Left hindlimb (tissue), 1 donor: ENCODE measurements around the gene WNT6.

Source experiments
- DNase-seq: peaks from one replicate; pipeline ENCODE4 v3.0.0-alpha.2; 2018

WNT6 gene

DNA sequence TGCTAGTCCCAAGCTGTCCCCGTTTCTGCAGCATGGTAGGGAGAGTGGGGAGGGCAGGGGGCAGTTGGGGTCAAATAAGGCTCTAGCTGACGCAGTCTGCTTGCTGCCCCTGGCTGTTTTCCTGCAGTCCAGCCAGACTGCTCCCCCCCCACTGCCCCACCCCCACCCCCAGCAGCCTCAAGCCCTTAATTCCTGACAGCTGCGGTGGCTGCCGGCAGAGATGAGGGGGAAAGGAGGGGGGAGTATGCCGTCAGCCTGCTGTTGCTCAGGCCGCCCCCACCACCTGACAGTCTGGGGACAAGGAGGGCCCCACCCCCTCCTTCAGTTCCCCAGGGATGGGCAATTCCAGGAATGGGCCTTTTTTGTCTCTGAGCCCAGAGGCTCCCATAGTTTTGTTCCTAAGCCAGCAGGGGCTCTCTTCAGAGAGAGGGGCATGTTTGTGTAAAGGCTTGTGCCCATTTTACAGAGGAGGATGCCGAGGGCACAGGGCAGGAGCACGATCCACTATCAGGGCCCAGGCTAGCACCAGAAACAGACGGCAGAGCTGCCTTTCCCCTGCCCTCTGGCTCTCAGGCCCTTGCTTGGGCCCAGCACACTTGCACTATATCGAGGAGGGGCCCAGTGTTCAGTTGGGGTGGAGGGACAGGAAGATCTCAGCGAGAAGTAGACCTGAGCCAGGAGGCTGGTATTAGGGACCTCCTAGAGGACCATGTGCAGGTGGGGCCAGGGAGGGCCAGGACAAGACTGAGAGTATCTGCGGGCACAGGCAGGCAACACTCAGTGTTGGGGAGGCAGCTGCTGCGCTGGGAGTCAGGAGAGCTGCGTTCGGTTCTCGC lies 19.5 kb downstream of the WNT6 start:
- DNase-seq, result peak; percentile 54

DNA sequence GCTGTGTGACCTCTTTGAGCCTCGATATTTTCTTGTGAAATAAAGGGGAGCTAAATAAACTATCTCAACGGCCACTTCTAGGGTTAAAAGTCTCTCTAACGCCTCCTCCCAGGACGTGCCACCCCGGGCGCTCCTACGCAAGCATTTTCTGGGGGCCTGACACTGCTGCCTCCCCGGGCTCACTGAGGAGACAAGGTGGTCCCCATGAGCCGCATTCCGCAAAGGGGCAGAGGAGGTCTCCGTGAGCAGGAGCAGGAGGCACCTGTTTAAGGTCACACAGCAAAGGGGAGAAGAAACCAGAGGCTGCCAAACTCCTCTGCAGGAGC lies 20.1 kb downstream of the WNT6 start:
- DNase-seq, result peak; percentile 14

GRCh38 chr2:218880102-218880858 lies 20.7 kb downstream of the WNT6 start, which contains the start of gene WNT10A:
TSS of gene WNT10A (plus strand) at chr2:218880852. CDS start at chr2:218880996, 144 bp downstream.
- DNase-seq, result no peak

- no peak for DNase-seq
Observed at GRCh38 chr2:218880859-218881594, 21.4 kb downstream of the WNT6 start.

GRCh38 chr2:218881744-218882460 lies 22.3 kb downstream of the WNT6 start:
- no peak for DNase-seq

DNA sequence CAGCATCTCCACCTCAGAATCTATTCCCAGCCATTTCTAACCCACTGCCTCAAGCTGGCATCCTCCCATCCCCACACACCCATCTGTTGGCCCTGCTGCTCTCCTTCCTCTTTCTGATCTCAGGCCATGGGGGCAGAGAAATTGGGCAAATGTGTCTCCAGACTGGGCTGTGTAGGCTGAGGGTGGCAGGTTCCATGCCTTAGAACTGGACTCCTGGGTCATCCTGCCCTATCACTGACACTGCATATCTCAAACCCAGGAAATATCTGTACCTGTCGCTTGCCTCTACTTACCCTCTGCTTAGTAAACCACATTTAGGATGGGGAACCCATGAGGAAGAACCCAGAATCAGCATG lies 22.8 kb downstream of the WNT6 start:
- no peak for DNase-seq

DNA sequence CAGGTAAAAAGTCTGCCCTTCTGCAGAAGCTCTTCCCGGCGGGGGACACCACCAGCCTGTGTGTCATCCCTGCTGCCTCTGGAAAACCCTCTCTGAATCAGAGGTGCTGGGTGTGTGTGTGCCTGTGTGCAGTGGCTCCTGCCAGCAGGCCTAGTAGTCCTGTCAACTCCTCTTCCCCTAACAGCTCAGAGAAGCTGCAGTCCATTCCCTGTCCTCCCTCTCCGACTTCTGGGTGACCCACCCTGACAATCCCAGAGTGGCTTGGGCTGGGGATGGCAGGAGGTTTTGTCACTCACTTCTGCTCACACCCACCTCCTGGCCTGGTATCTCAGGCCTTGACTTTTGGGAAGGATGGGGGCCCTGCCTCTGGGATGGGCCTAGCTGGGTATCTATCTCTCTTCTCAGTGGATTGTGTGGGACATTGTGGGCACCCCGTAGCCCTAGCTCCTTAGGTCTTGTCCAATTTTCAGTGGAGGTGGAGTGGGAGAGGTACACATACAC lies 23.3 kb downstream of the WNT6 start:
- no peak for DNase-seq

- DNase-seq, result no peak
Observed at GRCh38 chr2:218883491-218884490, 24.2 kb downstream of the WNT6 start.

- no peak for DNase-seq
Observed at GRCh38 chr2:218884519-218884918, 24.9 kb downstream of the WNT6 start.

DNA sequence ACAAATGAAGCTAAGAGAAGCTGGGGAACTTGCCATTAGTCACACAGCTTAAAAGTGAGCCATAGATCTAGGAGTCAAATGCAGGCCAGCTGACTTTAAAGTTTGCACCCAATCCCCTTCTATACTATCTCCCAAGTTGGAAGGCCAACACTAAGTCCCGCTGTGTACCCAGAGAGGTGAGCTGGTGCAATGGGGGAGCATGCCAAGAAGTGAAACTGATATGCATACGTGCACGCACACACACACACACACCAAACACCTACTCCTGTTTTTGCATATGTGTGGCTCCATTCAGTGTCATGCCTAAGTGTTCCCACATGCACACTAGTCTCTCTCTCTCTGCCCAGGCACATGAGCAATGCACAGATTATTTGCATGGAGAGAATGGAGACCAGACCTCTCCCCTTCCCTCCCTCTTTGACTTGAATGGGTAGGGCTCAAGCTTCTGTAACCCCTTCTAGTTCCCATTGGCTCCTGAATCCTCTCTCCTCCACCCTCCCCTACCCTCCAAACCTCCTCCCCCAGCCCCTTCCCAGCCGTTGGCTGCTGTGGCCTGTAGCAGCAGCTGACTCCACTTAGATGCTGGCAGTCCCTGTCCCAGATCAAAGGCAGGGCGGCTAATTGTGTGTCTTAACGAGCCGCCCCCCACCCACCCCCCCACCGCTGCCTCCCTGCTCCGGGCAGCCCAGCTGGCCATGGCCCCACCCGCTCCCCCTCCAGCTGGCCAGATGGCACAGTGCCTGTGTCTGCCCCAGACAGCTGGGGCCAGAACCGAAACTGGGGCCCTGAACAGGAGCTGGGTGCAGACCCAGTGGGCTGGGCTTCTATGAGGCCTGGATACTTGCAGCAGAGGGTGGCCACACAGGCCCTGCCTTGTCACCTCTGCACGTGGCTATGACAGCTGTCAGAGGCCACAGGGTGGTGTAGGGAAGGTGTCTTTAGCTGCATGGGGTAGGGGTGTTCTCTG lies 26.7 kb downstream of the WNT6 start:
- DNase-seq, result no peak

- DNase-seq, result no peak
Observed at GRCh38 chr2:218887079-218887478, 27.5 kb downstream of the WNT6 start.

- no peak for DNase-seq
Observed at GRCh38 chr2:218888341-218888740, 28.7 kb downstream of the WNT6 start.

DNA sequence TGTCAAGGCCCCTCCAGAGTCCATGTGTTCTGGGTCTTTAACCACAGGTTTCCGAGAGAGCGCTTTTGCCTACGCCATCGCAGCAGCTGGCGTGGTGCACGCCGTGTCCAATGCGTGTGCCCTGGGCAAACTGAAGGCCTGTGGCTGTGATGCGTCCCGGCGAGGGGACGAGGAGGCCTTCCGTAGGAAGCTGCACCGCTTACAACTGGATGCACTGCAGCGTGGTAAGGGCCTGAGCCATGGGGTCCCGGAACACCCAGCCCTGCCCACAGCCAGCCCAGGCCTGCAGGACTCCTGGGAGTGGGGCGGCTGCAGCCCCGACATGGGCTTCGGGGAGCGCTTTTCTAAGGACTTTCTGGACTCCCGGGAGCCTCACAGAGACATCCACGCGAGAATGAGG lies 30.3 kb downstream of the WNT6 start:
- no peak for DNase-seq

GRCh38 chr2:218890369-218890768 lies 30.8 kb downstream of the WNT6 start:
- DNase-seq, result no peak

GRCh38 chr2:218891275-218892135 lies 31.9 kb downstream of the WNT6 start:
- DNase-seq, result no peak

DNA sequence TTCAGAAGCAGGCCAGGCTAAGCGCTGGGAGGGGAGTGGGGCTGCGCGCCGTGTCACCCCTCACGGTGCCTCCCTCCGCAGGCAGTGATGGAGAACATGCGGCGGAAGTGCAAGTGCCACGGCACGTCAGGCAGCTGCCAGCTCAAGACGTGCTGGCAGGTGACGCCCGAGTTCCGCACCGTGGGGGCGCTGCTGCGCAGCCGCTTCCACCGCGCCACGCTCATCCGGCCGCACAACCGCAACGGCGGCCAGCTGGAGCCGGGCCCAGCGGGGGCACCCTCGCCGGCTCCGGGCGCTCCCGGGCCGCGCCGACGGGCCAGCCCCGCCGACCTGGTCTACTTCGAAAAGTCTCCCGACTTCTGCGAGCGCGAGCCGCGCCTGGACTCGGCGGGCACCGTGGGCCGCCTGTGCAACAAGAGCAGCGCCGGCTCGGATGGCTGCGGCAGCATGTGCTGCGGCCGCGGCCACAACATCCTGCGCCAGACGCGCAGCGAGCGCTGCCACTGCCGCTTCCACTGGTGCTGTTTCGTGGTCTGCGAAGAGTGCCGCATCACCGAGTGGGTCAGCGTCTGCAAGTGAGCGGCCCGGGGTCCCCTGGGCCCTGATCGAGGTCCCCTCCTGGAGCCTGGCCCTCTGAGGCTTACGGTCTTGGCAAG lies 33.2 kb downstream of the WNT6 start:
- DNase-seq, result peak; percentile 72

DNA sequence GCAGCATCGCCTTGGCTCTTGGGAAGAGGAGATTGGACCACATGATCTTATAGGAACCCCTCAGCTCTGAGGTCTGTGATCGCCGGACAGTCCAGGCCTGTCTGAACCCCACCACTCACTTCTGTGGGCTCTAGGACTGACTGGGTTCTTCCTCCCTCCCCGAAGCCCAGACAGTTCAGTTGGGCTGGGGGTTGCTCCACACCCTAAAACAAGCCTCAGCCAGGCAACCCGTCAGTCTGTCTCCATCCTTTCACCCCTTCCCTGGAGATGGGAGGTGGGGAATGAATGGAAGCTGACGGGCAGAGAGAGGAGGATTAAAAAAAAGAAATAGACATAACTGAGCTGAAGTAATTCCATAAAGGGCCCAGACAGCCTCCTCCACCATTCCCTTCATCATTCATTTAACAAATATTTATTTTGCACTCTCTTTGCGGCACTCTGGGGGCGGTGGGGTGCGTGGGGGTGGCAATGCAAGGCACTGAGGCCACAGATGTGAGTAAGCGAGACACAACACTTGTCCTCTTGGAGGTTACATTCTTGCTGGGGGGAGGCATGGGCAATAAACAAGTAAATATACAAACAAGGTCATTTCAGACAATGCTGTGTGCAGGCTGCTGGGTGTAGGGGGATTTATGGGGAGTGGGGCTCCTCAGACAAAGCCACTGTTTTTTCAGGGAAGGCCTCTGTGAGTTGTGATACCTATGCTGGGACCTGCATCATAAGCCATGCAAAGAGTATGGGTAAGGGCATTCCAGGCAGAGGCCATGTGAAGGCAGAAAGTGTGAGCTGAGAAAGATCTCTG lies 33.9 kb downstream of the WNT6 start:
- DNase-seq, result no peak
